H1 (cell line): ENCODE results near the gene ZNF155. TPM values are rescaled to one million over a fixed set of nuclear protein-coding genes. Genes with fewer than 3 reads are reported as not detected.

Experiments used
- polyA plus RNA-seq, 7 experiments: library from polyadenylated mRNA; depleted of rRNA in 3 of 7; stranded (reverse) in 5 of 7; unstranded in 2 of 7; fragments of >200 nt in 5 of 7; fragments of 200-250 nt in 2 of 7; gene quantifications; 1 replicate in 5 of 7; 2 replicates in 1 of 7; 4 replicates in 1 of 7; pipeline versions ENCODE4 v1.2.1 to v1.2.3, GENCODE V29; 2011 to 2013; ENCODE audit warnings: missing spikeins in 2 of 7, mixed read lengths in 2 of 7
- total RNA-seq: library from RNA; stranded (reverse); fragmentation: NEBNext Ultra II Directional; extraction: Animal tissue kit (Norgen Biotek cat#: 25700); gene quantifications from 2 replicates; pipeline ENCODE4 v1.2.1, GENCODE V29; 2021
- TF ChIP-seq, protein P1 (sequence below), 3 experiments: IDR thresholded peaks; 1 replicate in 2 of 3; 2 replicates in 1 of 3; pipeline versions ENCODE4 v1.5.1 to v1.6.1; 2011; ENCODE audit warnings: low read length in 3 of 3, mild to moderate bottlenecking in 3 of 3, inconsistent platforms in 2 of 3, low read depth in 1 of 3, moderate library complexity in 1 of 3; ENCODE audit not compliant: insufficient read depth in 1 of 3; ENCODE audit errors: control extremely low read depth in 1 of 3

ZNF155 gene
- total and polyA plus RNA-seq, 2 of the 8 experiments (the other 6 are each of a cell fraction or from before 2014, with no cell fraction given) = 3.1 to 9.0 TPM

DNA sequence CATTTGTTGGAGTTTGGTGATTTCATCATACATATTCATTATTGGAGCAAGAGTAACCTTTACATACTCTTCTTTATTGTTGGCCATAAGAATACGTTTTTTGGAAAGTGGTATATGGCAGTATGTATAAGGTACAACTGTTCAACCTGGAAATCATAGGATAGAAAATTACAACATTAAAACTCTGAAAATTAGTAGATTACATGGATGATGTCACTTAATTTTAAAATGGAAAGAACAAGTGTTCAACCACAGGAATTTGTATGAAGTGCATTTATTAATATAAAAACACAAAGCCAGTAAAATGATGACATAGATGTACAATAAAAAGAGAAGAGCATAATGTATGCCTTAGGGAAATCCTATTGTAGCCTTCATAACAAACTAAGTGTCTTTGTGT lies 7.3 kb upstream of the ZNF155 start (continued):
- TF ChIP-seq, protein P1, sequence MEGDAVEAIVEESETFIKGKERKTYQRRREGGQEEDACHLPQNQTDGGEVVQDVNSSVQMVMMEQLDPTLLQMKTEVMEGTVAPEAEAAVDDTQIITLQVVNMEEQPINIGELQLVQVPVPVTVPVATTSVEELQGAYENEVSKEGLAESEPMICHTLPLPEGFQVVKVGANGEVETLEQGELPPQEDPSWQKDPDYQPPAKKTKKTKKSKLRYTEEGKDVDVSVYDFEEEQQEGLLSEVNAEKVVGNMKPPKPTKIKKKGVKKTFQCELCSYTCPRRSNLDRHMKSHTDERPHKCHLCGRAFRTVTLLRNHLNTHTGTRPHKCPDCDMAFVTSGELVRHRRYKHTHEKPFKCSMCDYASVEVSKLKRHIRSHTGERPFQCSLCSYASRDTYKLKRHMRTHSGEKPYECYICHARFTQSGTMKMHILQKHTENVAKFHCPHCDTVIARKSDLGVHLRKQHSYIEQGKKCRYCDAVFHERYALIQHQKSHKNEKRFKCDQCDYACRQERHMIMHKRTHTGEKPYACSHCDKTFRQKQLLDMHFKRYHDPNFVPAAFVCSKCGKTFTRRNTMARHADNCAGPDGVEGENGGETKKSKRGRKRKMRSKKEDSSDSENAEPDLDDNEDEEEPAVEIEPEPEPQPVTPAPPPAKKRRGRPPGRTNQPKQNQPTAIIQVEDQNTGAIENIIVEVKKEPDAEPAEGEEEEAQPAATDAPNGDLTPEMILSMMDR (IDR thresholded peaks at IDR 0.05; ENCODE audit: control extremely low read depth in 1 of 3, insufficient read depth in 1 of 3, low read depth in 1 of 3, low read length in 3 of 3) = no peak
